SK-N-SH (cell line): Measurements from ENCODE around the gene PIBF1. TPM values are rescaled to one million over a fixed set of nuclear protein-coding genes. Genes with fewer than 3 reads are reported as not detected.
"Not testable (repeated sequence)": the region's sequence is repeated elsewhere in the genome, so short reads cannot be mapped to it uniquely, and the experiment has no call there.

Experiments used
- CTCF ChIA-PET: fragments of 300-600, 350-600 bp; formaldehyde crosslinking; extraction: SDS; loops from one replicate; lab custom pipeline; 2021; lab: Yijun Ruan, JAX
- POLR2A ChIA-PET: fragments of 350-600 bp; sonication (Branson Sonifier 250); formaldehyde crosslinking; extraction: SDS; loops from one replicate; lab custom pipeline; 2020; ENCODE audit warnings: antibody characterized with exemption, inconsistent platforms; lab: Yijun Ruan, JAX
- DNase-seq: peaks from one replicate; pipeline ENCODE4 v3.0.0; 2012
- H2AFZ ChIP-seq: fragments of 200-600 bp; sonication (generic); 2 replicates; pipeline ENCODE4 v1.8.1; 2016; ENCODE audit warnings: antibody characterized with exemption, mild to moderate bottlenecking, low read depth
- H3F3A ChIP-seq: fragments of 200-600 bp; sonication (generic); replicated peaks from 2 replicates; pipeline ENCODE3; 2016; ENCODE audit warnings: antibody characterized with exemption, mild to moderate bottlenecking; ENCODE audit not compliant: insufficient read depth
- H3K27ac ChIP-seq, 2 experiments: fragments of 200-500 bp in 1 of 2; fragments of 200-600 bp in 1 of 2; sonication (Bioruptor generic) in 1 of 2; sonication (generic), shearing (Covaris generic) in 1 of 2; 2 replicates each; pipeline versions ENCODE4 v1.5.1 to v1.6.1; 2014 to 2016; ENCODE audit warnings: low read depth in 2 of 2, inconsistent platforms in 1 of 2, low read length in 1 of 2, mild to moderate bottlenecking in 1 of 2, mixed read lengths in 1 of 2
- H3K27me3 ChIP-seq: fragments of 200-600 bp; sonication (generic), shearing (Covaris generic); 2 replicates; pipeline ENCODE4 v1.6.1; 2016; ENCODE audit warnings: mixed run types; ENCODE audit not compliant: insufficient read depth
- H3K36me3 ChIP-seq, 2 experiments: fragments of 200-500 bp in 1 of 2; fragments of 200-600 bp in 1 of 2; sonication (Bioruptor generic) in 1 of 2; sonication (generic) in 1 of 2; replicated peaks in 1 of 2; 2 replicates each; pipeline versions ENCODE3 to v1.5.1; 2014 to 2016; ENCODE audit warnings: low read length in 1 of 2, mild to moderate bottlenecking in 1 of 2; ENCODE audit not compliant: insufficient read depth in 2 of 2, control insufficient read depth in 1 of 2
- H3K4me1 ChIP-seq, 2 experiments: fragments of 200-500 bp in 1 of 2; fragments of 200-600 bp in 1 of 2; sonication (Bioruptor generic) in 1 of 2; sonication (generic), shearing (Covaris generic) in 1 of 2; 2 replicates each; pipeline versions ENCODE4 v1.5.1 to v1.6.1; 2014 to 2016; ENCODE audit warnings: low read depth in 1 of 2, low read length in 1 of 2, mixed run types in 1 of 2; ENCODE audit not compliant: insufficient read depth in 2 of 2, control insufficient read depth in 1 of 2
- H3K4me2 ChIP-seq: fragments of 200-600 bp; sonication (generic), shearing (Covaris generic); 2 replicates; pipeline ENCODE4 v1.6.1; 2017; ENCODE audit warnings: mixed run types
- H3K4me3 ChIP-seq, 2 experiments: fragments of 200-500 bp in 1 of 2; fragments of 200-600 bp in 1 of 2; sonication (Bioruptor generic) in 1 of 2; sonication (generic), shearing (Covaris generic) in 1 of 2; 2 replicates each; pipeline versions ENCODE4 v1.5.1 to v1.8.1; 2014 to 2016; ENCODE audit warnings: low read depth in 2 of 2, inconsistent platforms in 1 of 2, low read length in 1 of 2, mild to moderate bottlenecking in 1 of 2, mixed read lengths in 1 of 2, moderate library complexity in 1 of 2
- H3K79me2 ChIP-seq: fragments of 200-600 bp; sonication (generic); 2 replicates; pipeline ENCODE4 v1.8.1; 2017; ENCODE audit warnings: mild to moderate bottlenecking; ENCODE audit not compliant: insufficient read depth
- H3K9ac ChIP-seq: fragments of 200-600 bp; sonication (generic); 2 replicates; pipeline ENCODE4 v1.6.1; 2017; ENCODE audit warnings: mixed run types
- H3K9me2 ChIP-seq: fragments of 200-600 bp; sonication (generic); 2 replicates; pipeline ENCODE4 v1.6.1; 2017; ENCODE audit warnings: mixed run types
- H3K9me3 ChIP-seq: fragments of 200-600 bp; sonication (generic); 2 replicates; pipeline ENCODE4 v1.6.1; 2017; ENCODE audit warnings: mixed run types, mild to moderate bottlenecking, moderate library complexity
- H4K20me1 ChIP-seq: fragments of 200-600 bp; sonication (generic); 2 replicates; pipeline ENCODE4 v1.6.1; 2017; ENCODE audit warnings: mild to moderate bottlenecking, mixed run types; ENCODE audit not compliant: insufficient read depth
- CHD2 ChIP-seq: fragments of 150-350 bp; IDR thresholded peaks from 2 replicates; pipeline ENCODE4 v1.6.1; 2018; ENCODE audit warnings: low read length; ENCODE audit not compliant: partially characterized antibody
- ELF1 ChIP-seq: IDR thresholded peaks from 2 replicates; pipeline ENCODE4 v1.4.0; 2012
- EZH2phosphoT487 ChIP-seq: fragments of 200-600 bp; sonication (generic); IDR thresholded peaks from 2 replicates; pipeline ENCODE4 v1.6.1; 2017; ENCODE audit warnings: low read depth, mixed run types, mild to moderate bottlenecking, antibody characterized with exemption, moderate library complexity, borderline replicate concordance
- FOSL2 ChIP-seq: IDR thresholded peaks from 2 replicates; pipeline ENCODE4 v1.4.0; 2012; ENCODE audit warnings: low read depth, mild to moderate bottlenecking, moderate library complexity, borderline replicate concordance
- FOXM1 ChIP-seq: IDR thresholded peaks from 2 replicates; pipeline ENCODE4 v1.4.0; 2012; ENCODE audit warnings: low read depth, mild to moderate bottlenecking
- GABPA ChIP-seq: IDR thresholded peaks from 2 replicates; pipeline ENCODE4 v1.4.0; 2012; ENCODE audit warnings: low read depth, mild to moderate bottlenecking
- MEF2A ChIP-seq: IDR thresholded peaks from 2 replicates; pipeline ENCODE4 v1.4.0; 2012; ENCODE audit warnings: low read depth, borderline replicate concordance
- MXI1 ChIP-seq: IDR thresholded peaks from 2 replicates; pipeline ENCODE4 v1.6.1; 2012; ENCODE audit warnings: mild to moderate bottlenecking, low read depth, low read length, improper control_type of control experiment
- NFIC ChIP-seq: IDR thresholded peaks from 2 replicates; pipeline ENCODE4 v1.4.0; 2012; ENCODE audit warnings: borderline replicate concordance
- NRF1 ChIP-seq: IDR thresholded peaks from 2 replicates; pipeline ENCODE4 v1.6.1; 2012; ENCODE audit warnings: low read depth, mild to moderate bottlenecking, low read length
- POLR2AphosphoS5 ChIP-seq: IDR thresholded peaks from 2 replicates; pipeline ENCODE4 v1.6.1; 2012; ENCODE audit warnings: low read depth, low read length
- REST ChIP-seq: IDR thresholded peaks from 2 replicates; pipeline ENCODE4 v1.6.1; 2012; ENCODE audit warnings: mild to moderate bottlenecking, low read depth, low read length, moderate library complexity
- RFX5 ChIP-seq: IDR thresholded peaks from 2 replicates; pipeline ENCODE4 v1.6.1; 2012; ENCODE audit warnings: mild to moderate bottlenecking, improper control_type of control experiment, low read length
- SIN3A ChIP-seq: IDR thresholded peaks from 2 replicates; pipeline ENCODE4 v1.6.1; 2012; ENCODE audit warnings: low read depth, mild to moderate bottlenecking, low read length, moderate library complexity, borderline replicate concordance
- SMC3 ChIP-seq: IDR thresholded peaks from 2 replicates; pipeline ENCODE4 v1.6.1; 2012; ENCODE audit warnings: low read depth, low read length, improper control_type of control experiment
- TEAD4 ChIP-seq: IDR thresholded peaks from 2 replicates; pipeline ENCODE4 v1.4.0; 2012; ENCODE audit warnings: mild to moderate bottlenecking, borderline replicate concordance; ENCODE audit not compliant: insufficient read depth
- YY1 ChIP-seq: IDR thresholded peaks from 2 replicates; pipeline ENCODE4 v1.4.0; 2012; ENCODE audit warnings: low read depth, mild to moderate bottlenecking
- WGBS: methylation state at CpG from one replicate; pipeline ENCODE4 v1.1.6; 2017; ENCODE audit warnings: low lambda C conversion rate; 5-methylcytosine and 5-hydroxymethylcytosine counted together
- polyA plus RNA-seq, 3 experiments: library from polyadenylated mRNA; depleted of rRNA; stranded (reverse); fragments of >200 nt; gene quantifications; 2 replicates each; pipeline ENCODE4 v1.2.3, GENCODE V29; 2012
- TF ChIP-seq, protein P1 (sequence below): IDR thresholded peaks from 2 replicates; pipeline ENCODE4 v1.4.0; 2012; ENCODE audit warnings: low read depth, borderline replicate concordance
- TF ChIP-seq, protein P2 (sequence below): fragments of 150-350 bp; IDR thresholded peaks from 2 replicates; pipeline ENCODE4 v1.6.1; 2016; ENCODE audit warnings: mild to moderate bottlenecking, low read depth, low read length

PIBF1 gene
- polyA plus RNA-seq, 1 of the 3 experiments (the other 2 are of a cell fraction), result 3.9 TPM

- WGBS, result 98% methylated on average over 6 of the region's 6 CpGs
- H3K4me3 ChIP-seq, result no peak overlapping the region
- no peaks in the 10 kb centered on the region for H3K9me3 ChIP-seq
- no peaks in the 10 kb centered on the region for H3K79me2 ChIP-seq
- no peak overlapping the region for H3K9ac ChIP-seq
- DNase-seq, result no peak
- no peaks in the 10 kb centered on the region for H4K20me1 ChIP-seq
- H3K4me1 ChIP-seq, result no peaks in the 10 kb centered on the region
- no peak overlapping the region for H3K4me2 ChIP-seq
- H3F3A ChIP-seq, result no peaks in the 10 kb centered on the region
- H2AFZ ChIP-seq, result no peak overlapping the region
- no peak overlapping the region for H3K27ac ChIP-seq
- POLR2A ChIA-PET, result no interaction called here
- TF ChIP-seq RFX5 (no peak), GABPA (no peak), NFIC (no peak), EZH2phosphoT487 (no peak), FOSL2 (no peak), MXI1 (no peak), TEAD4 (no peak), YY1 (no peak), CHD2 (no peak), MEF2A (no peak), NRF1 (no peak)
- TF ChIP-seq, protein P1, sequence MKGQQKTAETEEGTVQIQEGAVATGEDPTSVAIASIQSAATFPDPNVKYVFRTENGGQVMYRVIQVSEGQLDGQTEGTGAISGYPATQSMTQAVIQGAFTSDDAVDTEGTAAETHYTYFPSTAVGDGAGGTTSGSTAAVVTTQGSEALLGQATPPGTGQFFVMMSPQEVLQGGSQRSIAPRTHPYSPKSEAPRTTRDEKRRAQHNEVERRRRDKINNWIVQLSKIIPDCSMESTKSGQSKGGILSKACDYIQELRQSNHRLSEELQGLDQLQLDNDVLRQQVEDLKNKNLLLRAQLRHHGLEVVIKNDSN, result no peak
- no peaks in the 10 kb centered on the region for H3K9me2 ChIP-seq
- CTCF ChIA-PET, result no interaction called here
- peaks cover 39 to 45% of the 10 kb centered on the region in 2 experiments for H3K36me3 ChIP-seq
- H3K27me3 ChIP-seq, result no peaks in the 10 kb centered on the region
These were observed 61.1 kb downstream of the PIBF1 start for GRCh38 chr13:72842991-72843390.

DNA sequence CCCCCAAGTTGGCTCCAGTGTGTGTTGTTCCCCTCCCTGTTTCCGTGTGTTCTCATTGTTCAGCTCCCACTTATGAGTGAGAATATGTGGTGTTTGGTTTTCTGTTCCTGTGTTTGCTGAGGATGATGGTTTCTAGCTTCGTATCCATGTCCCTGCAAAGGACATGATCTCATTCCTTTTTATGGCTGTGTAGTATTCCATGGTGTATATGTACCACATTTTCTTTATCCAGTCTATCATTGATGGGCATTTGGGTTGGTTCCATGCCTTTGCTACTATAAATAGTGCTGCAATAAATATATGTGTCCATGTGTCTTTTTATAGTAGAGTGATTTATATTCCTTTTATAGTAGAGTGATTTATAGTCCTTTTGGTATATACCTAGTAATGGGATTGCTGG, 63.2 kb downstream of the PIBF1 start:
- H3K4me3 ChIP-seq, CTCF ChIA-PET, H3K4me1 ChIP-seq, H3K9me3 ChIP-seq, H2AFZ ChIP-seq, POLR2A ChIA-PET, H3K27ac ChIP-seq, H4K20me1 ChIP-seq, H3K9ac ChIP-seq, H3K27me3 ChIP-seq, H3F3A ChIP-seq, H3K4me2 ChIP-seq, DNase-seq, H3K79me2 ChIP-seq, H3K9me2 ChIP-seq: not testable (repeated sequence)
- H3K36me3 ChIP-seq, result peaks cover 46 to 48% of the 10 kb centered on the region in 2 experiments
- WGBS, result 100% methylated on average over 2 of the region's 2 CpGs

GRCh38 chr13:72849571-72849970, 67.6 kb downstream of the PIBF1 start:
- H3K9ac ChIP-seq, result no peak overlapping the region
- H3K4me1 ChIP-seq, result peaks cover 0 to 11% of the 10 kb centered on the region in 2 experiments; a peak in 2 of 4 replicates
- 95% methylated on average over 1 of the region's 1 CpG for WGBS
- ChIA-PET CTCF (interaction anchor here (2.0 to 2.8 kb wide), 2 partner anchors 10 to 12 kb away, joined by 4 to 8 read pairs; no protein-coding TSS in a partner anchor), POLR2A (no interaction called here)
- no peaks in the 10 kb centered on the region for H3K9me3 ChIP-seq
- H3F3A ChIP-seq, result no peaks in the 10 kb centered on the region
- H3K27me3 ChIP-seq, result no peaks in the 10 kb centered on the region
- H3K27ac ChIP-seq, result no peak overlapping the region; a peak in 2 of 4 replicates
- no peaks in the 10 kb centered on the region for H4K20me1 ChIP-seq
- peaks cover 43 to 68% of the 10 kb centered on the region in 2 experiments for H3K36me3 ChIP-seq
- H3K9me2 ChIP-seq, result no peaks in the 10 kb centered on the region
- DNase-seq, result no peak
- no peak overlapping the region for H3K4me2 ChIP-seq
- no peak overlapping the region for H3K4me3 ChIP-seq
- H3K79me2 ChIP-seq, result no peaks in the 10 kb centered on the region
- no peak overlapping the region for H2AFZ ChIP-seq
- TF ChIP-seq FOXM1, result no peak
- no peak for TF ChIP-seq GABPA
- TF ChIP-seq NFIC, result no peak
- no peak for TF ChIP-seq CHD2
- no peak for TF ChIP-seq REST
- no peak for TF ChIP-seq ELF1
- no peak for TF ChIP-seq POLR2AphosphoS5
- no peak for TF ChIP-seq SMC3
- no peak for TF ChIP-seq NRF1
- TF ChIP-seq, protein P2, sequence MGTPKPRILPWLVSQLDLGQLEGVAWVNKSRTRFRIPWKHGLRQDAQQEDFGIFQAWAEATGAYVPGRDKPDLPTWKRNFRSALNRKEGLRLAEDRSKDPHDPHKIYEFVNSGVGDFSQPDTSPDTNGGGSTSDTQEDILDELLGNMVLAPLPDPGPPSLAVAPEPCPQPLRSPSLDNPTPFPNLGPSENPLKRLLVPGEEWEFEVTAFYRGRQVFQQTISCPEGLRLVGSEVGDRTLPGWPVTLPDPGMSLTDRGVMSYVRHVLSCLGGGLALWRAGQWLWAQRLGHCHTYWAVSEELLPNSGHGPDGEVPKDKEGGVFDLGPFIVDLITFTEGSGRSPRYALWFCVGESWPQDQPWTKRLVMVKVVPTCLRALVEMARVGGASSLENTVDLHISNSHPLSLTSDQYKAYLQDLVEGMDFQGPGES, result no peak
- TF ChIP-seq SIN3A, result no peak
